Activated CD8-positive, alpha-beta memory T cell treated with anti-CD3 and anti-CD28 coated beads, Interleukin-2, amount 10 ng/mL, durations not matched to agents 7 days and 5 days (primary cell): ENCODE data around the gene ST6GALNAC3. TPM values are rescaled to one million over a fixed set of nuclear protein-coding genes. Genes with fewer than 3 reads are reported as not detected.

Experiments used
- ATAC-seq: fragments of 150-1000 bp; cut with Tn5 transposase; one replicate; pipeline ENCODE4 v1.10.0; 2021; ENCODE audit warnings: moderate library complexity
- CTCF ChIA-PET: fragments of 350-600 bp; sonication (Branson Sonifier 250); formaldehyde crosslinking; loops from one replicate; lab custom pipeline; 2021; ENCODE audit warnings: antibody characterized with exemption; lab: Charles Lee
- DNase-seq: peaks from one replicate; pipeline ENCODE4 v3.0.0-alpha.2; 2020
- H3K27ac Mint-ChIP-seq: one replicate; pipeline ENCODE4 v1.8.0; 2021; ENCODE audit warnings: mild to moderate bottlenecking, mixed read lengths
- H3K27me3 Mint-ChIP-seq: one replicate; pipeline ENCODE4 v1.8.0; 2021; ENCODE audit warnings: mixed read lengths
- H3K36me3 Mint-ChIP-seq: one replicate; pipeline ENCODE4 v1.8.0; 2021; ENCODE audit warnings: mild to moderate bottlenecking, mixed read lengths
- H3K4me1 Mint-ChIP-seq: one replicate; pipeline ENCODE4 v1.8.0; 2021; ENCODE audit warnings: mixed read lengths
- H3K4me3 Mint-ChIP-seq: one replicate; pipeline ENCODE4 v1.8.0; 2021; ENCODE audit warnings: mild to moderate bottlenecking, moderate library complexity, mixed read lengths
- H3K9me3 Mint-ChIP-seq: one replicate; pipeline ENCODE4 v1.8.0; 2022; ENCODE audit warnings: low read depth, mixed read lengths
- total RNA-seq, 2 experiments: library from RNA; stranded (reverse); gene quantifications; one replicate each; pipeline ENCODE4 v1.2.3, GENCODE V29; 2021

The ST6GALNAC3 gene
- total RNA-seq, 2 experiments from 2014 or later: 0.26 to 0.88 TPM

GRCh38 chr1:76682138-76682537 lies 607.6 kb downstream of the ST6GALNAC3 start:
- DNase-seq (no peak), ATAC-seq (no peak)
- no peaks in the 10 kb centered on the region for H3K36me3 Mint-ChIP-seq
- H3K4me1 Mint-ChIP-seq: no peaks in the 10 kb centered on the region
- H3K27me3 Mint-ChIP-seq: no peaks in the 10 kb centered on the region
- CTCF ChIA-PET: no interaction called here
- no peak overlapping the region for H3K4me3 Mint-ChIP-seq
- H3K9me3 Mint-ChIP-seq: no peaks in the 10 kb centered on the region
- H3K27ac Mint-ChIP-seq: no peak overlapping the region

Other genes starting within 250 kb of the ST6GALNAC3 start
- gene ASB17, start 142.3 kb upstream of the ST6GALNAC3 start, total RNA-seq: not detected